H1 (cell line): Measurements from ENCODE around the gene SYTL1. TPM values are rescaled to one million over a fixed set of nuclear protein-coding genes. Genes with fewer than 3 reads are reported as not detected.
A peak's percentile ranks its signal among the peaks of the same experiment; 100 is the strongest.

Experiments used
- CTCF ChIA-PET: fragments of 300-600 bp; sonication (Branson Sonifier 250); formaldehyde crosslinking; loops from one replicate; lab custom pipeline; 2021; ENCODE audit not compliant: partially characterized antibody; lab: Charles Lee
- POLR2A ChIA-PET: fragments of 300-600 bp; sonication (Branson Sonifier 250); formaldehyde crosslinking; loops from one replicate; lab custom pipeline; 2021; ENCODE audit warnings: inconsistent platforms; ENCODE audit not compliant: partially characterized antibody; lab: Charles Lee
- DNase-seq, 2 experiments: peaks; one replicate each; pipeline versions ENCODE4 v3.0.0 to v3.0.0-alpha.2; 2010 to 2022; ENCODE audit warnings: low spot score in 2 of 2, low read depth in 1 of 2, mixed read lengths in 1 of 2
- FAIRE-seq: peaks from 2 replicates; lab custom pipeline; 2011; peaks lifted over from hg19 to GRCh38; lab: Jason Lieb, UNC
- H2AFZ ChIP-seq: 2 replicates; pipeline ENCODE4 v1.8.1; 2012; ENCODE audit warnings: low read length, inconsistent platforms
- H2AK5ac ChIP-seq: 2 replicates; pipeline ENCODE4 v1.6.1; 2013; ENCODE audit warnings: low read depth, low read length
- H2BK120ac ChIP-seq: replicated peaks from 2 replicates; pipeline ENCODE3; 2013; ENCODE audit warnings: low read depth, low read length, inconsistent platforms
- H2BK12ac ChIP-seq: 2 replicates; pipeline ENCODE4 v1.6.1; 2013; ENCODE audit warnings: low read depth, low read length
- H2BK15ac ChIP-seq: 2 replicates; pipeline ENCODE4 v1.6.1; 2013; ENCODE audit warnings: low read length
- H2BK20ac ChIP-seq: 2 replicates; pipeline ENCODE4 v1.6.1; 2013; ENCODE audit warnings: low read length
- H2BK5ac ChIP-seq: 2 replicates; pipeline ENCODE4 v1.6.1; 2013; ENCODE audit warnings: low read depth, low read length
- H3K14ac ChIP-seq: 2 replicates; pipeline ENCODE4 v1.6.1; 2013; ENCODE audit warnings: inconsistent platforms; ENCODE audit not compliant: insufficient read length
- H3K18ac ChIP-seq: 2 replicates; pipeline ENCODE4 v1.6.1; 2013; ENCODE audit warnings: low read length; ENCODE audit errors: extremely low read depth
- H3K23ac ChIP-seq: 2 replicates; pipeline ENCODE4 v1.6.1; 2013; ENCODE audit warnings: inconsistent platforms; ENCODE audit not compliant: insufficient read length
- H3K23me2 ChIP-seq: 2 replicates; pipeline ENCODE4 v1.6.1; 2013; ENCODE audit warnings: low read depth, low read length
- H3K27ac ChIP-seq: 2 replicates; pipeline ENCODE4 v1.6.1; 2011; ENCODE audit warnings: low read depth, low read length, inconsistent platforms
- H3K27me3 ChIP-seq, 4 experiments: replicated peaks in 1 of 4; 1 replicate in 1 of 4; 2 replicates in 3 of 4; pipeline versions ENCODE4 v1.6.1 to v1.8.1; 2011 to 2013; ENCODE audit warnings: low read length in 3 of 4, mild to moderate bottlenecking in 3 of 4, inconsistent platforms in 2 of 4, mixed read lengths in 2 of 4, moderate library complexity in 1 of 4; ENCODE audit not compliant: control insufficient read depth in 3 of 4, insufficient read depth in 3 of 4; ENCODE audit errors: extremely low read depth in 1 of 4
- H3K36me3 ChIP-seq, 4 experiments: 2 replicates each; pipeline versions ENCODE4 v1.6.1 to v1.8.1; 2011 to 2013; ENCODE audit warnings: mild to moderate bottlenecking in 4 of 4, low read length in 3 of 4, moderate library complexity in 2 of 4, control low read depth in 1 of 4, inconsistent platforms in 1 of 4; ENCODE audit not compliant: insufficient read depth in 4 of 4, control insufficient read depth in 2 of 4
- H3K4ac ChIP-seq: replicated peaks from 2 replicates; pipeline ENCODE3; 2013; ENCODE audit warnings: low read length, low read depth, mixed read lengths, inconsistent platforms; ENCODE audit not compliant: insufficient read length
- H3K4me1 ChIP-seq, 4 experiments: replicated peaks in 1 of 4; 1 replicate in 1 of 4; 2 replicates in 3 of 4; pipeline versions ENCODE4 v1.6.1 to v1.8.1; 2011 to 2013; ENCODE audit warnings: low read length in 3 of 4, inconsistent platforms in 2 of 4, mixed read lengths in 1 of 4; ENCODE audit not compliant: insufficient read depth in 4 of 4, control insufficient read depth in 3 of 4
- H3K4me2 ChIP-seq, 2 experiments: 2 replicates each; pipeline versions ENCODE4 v1.6.1 to v1.8.1; 2011 to 2013; ENCODE audit warnings: low read depth in 2 of 2, low read length in 2 of 2, control low read depth in 1 of 2, inconsistent platforms in 1 of 2, mild to moderate bottlenecking in 1 of 2; ENCODE audit not compliant: insufficient read depth in 1 of 2
- H3K4me3 ChIP-seq, 4 experiments: fragments of 200-600, 300-600 bp in 1 of 4; sonication (generic), shearing (Covaris generic), sonication (Bioruptor Twin) in 1 of 4; 2 replicates each; pipeline versions ENCODE4 v1.5.1 to v1.8.1; 2011 to 2016; ENCODE audit warnings: low read length in 4 of 4, low read depth in 3 of 4, control low read depth in 2 of 4, inconsistent platforms in 2 of 4, mild to moderate bottlenecking in 2 of 4, mixed read lengths in 1 of 4, moderate library complexity in 1 of 4; ENCODE audit not compliant: insufficient read depth in 2 of 4; ENCODE audit errors: extremely low read depth in 1 of 4
- H3K56ac ChIP-seq: replicated peaks from 2 replicates; pipeline ENCODE3; 2013; ENCODE audit warnings: low read depth, mild to moderate bottlenecking, mixed read lengths, low read length, inconsistent platforms; ENCODE audit not compliant: insufficient read length
- H3K79me1 ChIP-seq: 2 replicates; pipeline ENCODE4 v1.6.1; 2013; ENCODE audit warnings: low read depth, low read length, control low read depth
- H3K79me2 ChIP-seq, 2 experiments: 2 replicates each; pipeline versions ENCODE4 v1.6.1 to v1.8.1; 2012 to 2013; ENCODE audit warnings: low read length in 2 of 2, mild to moderate bottlenecking in 2 of 2, inconsistent platforms in 1 of 2; ENCODE audit not compliant: insufficient read depth in 2 of 2, control insufficient read depth in 1 of 2
- H3K9ac ChIP-seq, 4 experiments: replicated peaks in 1 of 4; 1 replicate in 1 of 4; 2 replicates in 3 of 4; pipeline versions ENCODE4 v1.6.1 to v1.8.1; 2011 to 2013; ENCODE audit warnings: low read depth in 3 of 4, low read length in 3 of 4, control low read depth in 2 of 4, mild to moderate bottlenecking in 2 of 4, moderate library complexity in 2 of 4, inconsistent platforms in 1 of 4; ENCODE audit errors: extremely low read depth in 1 of 4
- H3K9me3 ChIP-seq, 2 experiments: 2 replicates each; pipeline versions ENCODE4 v1.6.1 to v1.8.1; 2012 to 2013; ENCODE audit warnings: mild to moderate bottlenecking in 2 of 2, moderate library complexity in 2 of 2, control low read depth in 1 of 2, inconsistent platforms in 1 of 2, low read depth in 1 of 2, low read length in 1 of 2, mixed read lengths in 1 of 2; ENCODE audit not compliant: insufficient read depth in 2 of 2
- H4K20me1 ChIP-seq, 2 experiments: replicated peaks in 1 of 2; 2 replicates each; pipeline versions ENCODE3 to v1.8.1; 2011 to 2013; ENCODE audit warnings: inconsistent platforms in 2 of 2, low read length in 2 of 2, mild to moderate bottlenecking in 1 of 2; ENCODE audit not compliant: insufficient read depth in 2 of 2, control insufficient read depth in 1 of 2
- H4K5ac ChIP-seq: 2 replicates; pipeline ENCODE4 v1.6.1; 2013; ENCODE audit warnings: low read length, low read depth, mixed read lengths, inconsistent platforms; ENCODE audit not compliant: insufficient read length
- H4K8ac ChIP-seq: 2 replicates; pipeline ENCODE4 v1.8.0; 2013; ENCODE audit warnings: mild to moderate bottlenecking, moderate library complexity, low read length, inconsistent platforms; ENCODE audit not compliant: insufficient read depth; ENCODE audit errors: extremely low read depth
- H4K91ac ChIP-seq: replicated peaks from 2 replicates; pipeline ENCODE3; 2013; ENCODE audit warnings: low read length, mixed read lengths, inconsistent platforms; ENCODE audit not compliant: insufficient read length
- ATF3 ChIP-seq: IDR thresholded peaks from 2 replicates; pipeline ENCODE4 v1.6.1; 2011; ENCODE audit warnings: low read depth, mild to moderate bottlenecking, low read length; ENCODE audit not compliant: insufficient read depth
- CBX5 ChIP-seq: fragments of 300-800, 300-1000 bp; sonication (generic); IDR thresholded peaks from 2 replicates; pipeline ENCODE4 v1.7.1; 2016; ENCODE audit warnings: antibody characterized with exemption, low read length, low read depth
- CREB1 ChIP-seq: IDR thresholded peaks from 2 replicates; pipeline ENCODE4 v1.6.1; 2012; ENCODE audit warnings: inconsistent platforms
- CTCF ChIP-seq, 3 experiments: IDR thresholded peaks; 1 replicate in 2 of 3; 2 replicates in 1 of 3; pipeline versions ENCODE4 v1.5.1 to v1.6.1; 2011; ENCODE audit warnings: low read length in 3 of 3, mild to moderate bottlenecking in 3 of 3, inconsistent platforms in 2 of 3, low read depth in 1 of 3, moderate library complexity in 1 of 3; ENCODE audit not compliant: insufficient read depth in 1 of 3; ENCODE audit errors: control extremely low read depth in 1 of 3
- EGR1 ChIP-seq: IDR thresholded peaks from 2 replicates; pipeline ENCODE4 v1.6.1; 2011; ENCODE audit warnings: low read depth, low read length, borderline replicate concordance
- NRF1 ChIP-seq: IDR thresholded peaks from 2 replicates; pipeline ENCODE4 v1.6.1; 2011; ENCODE audit warnings: mild to moderate bottlenecking, low read depth, low read length, improper control_type of control experiment
- PHF8 ChIP-seq: fragments of 200-600 bp; sonication (generic); conservative IDR thresholded peaks from 2 replicates; pipeline ENCODE4 v1.7.1; 2012; ENCODE audit warnings: low read depth, mild to moderate bottlenecking, inconsistent platforms, low read length, moderate library complexity
- SIN3A ChIP-seq, 2 experiments: IDR thresholded peaks in 1 of 2; conservative IDR thresholded peaks in 1 of 2; 2 replicates each; pipeline ENCODE4 v1.6.1; 2011 to 2012; ENCODE audit warnings: low read length in 2 of 2, improper control_type of control experiment in 1 of 2, low read depth in 1 of 2, mild to moderate bottlenecking in 1 of 2
- SIRT6 ChIP-seq: IDR thresholded peaks from one replicate; pipeline ENCODE4 v1.7.1; 2012; ENCODE audit warnings: low read length, inconsistent platforms
- WGBS, 2 experiments: shearing (Covaris generic) in 1 of 2; methylation state at CpG; one replicate each; pipeline versions ENCODE4 v1.1.6 to v1.1.7; 2013 to 2015; ENCODE audit warnings: low lambda C conversion rate in 2 of 2, mixed read lengths in 2 of 2, inconsistent platforms in 1 of 2, low coverage in 1 of 2, missing lambda C conversion rate in 1 of 2; ENCODE audit not compliant: insufficient replicate concordance in 2 of 2, insufficient coverage in 1 of 2, insufficient read length in 1 of 2; ENCODE audit errors: extremely low coverage in 1 of 2, missing lambda C conversion rate in 1 of 2; 5-methylcytosine and 5-hydroxymethylcytosine counted together
- polyA plus RNA-seq, 7 experiments: library from polyadenylated mRNA; depleted of rRNA in 3 of 7; stranded (reverse) in 5 of 7; unstranded in 2 of 7; fragments of >200 nt in 5 of 7; fragments of 200-250 nt in 2 of 7; gene quantifications; 1 replicate in 5 of 7; 2 replicates in 1 of 7; 4 replicates in 1 of 7; pipeline versions ENCODE4 v1.2.1 to v1.2.3, GENCODE V29; 2011 to 2013; ENCODE audit warnings: missing spikeins in 2 of 7, mixed read lengths in 2 of 7
- total RNA-seq: library from RNA; stranded (reverse); fragmentation: NEBNext Ultra II Directional; extraction: Animal tissue kit (Norgen Biotek cat#: 25700); gene quantifications from 2 replicates; pipeline ENCODE4 v1.2.1, GENCODE V29; 2021

The SYTL1 gene
- total and polyA plus RNA-seq, 2 of the 8 experiments (the other 6 are each of a cell fraction or from before 2014, with no cell fraction given): 6.4 to 19.5 TPM

GRCh38 chr1:27366113-27366410 is 24.2 kb downstream of the SYTL1 start:
- Histone ChIP-seq H3K79me1 (no peaks in the 10 kb centered on the region), H2BK120ac (no peak overlapping the region), H3K4me3 (peak overlapping the region; percentile 62 to 71 (median 64)), H3K27ac (peak overlapping the region; percentile 27; the same call in 1 of the 2 replicates), H4K91ac (no peak overlapping the region), H2BK20ac (no peak overlapping the region), H3K18ac (no peak overlapping the region), H3K4ac (no peak overlapping the region), H3K23me2 (peaks cover 2% of the 10 kb centered on the region; the same call in 1 of the 2 replicates), H3K36me3 (no peaks in the 10 kb centered on the region), H2AK5ac (no peak overlapping the region), H3K27me3 (peaks cover 2 to 10% (median 6%) of the 10 kb centered on the region in 4 experiments; a peak in 6 of 7 replicates), H4K5ac (peak overlapping the region; percentile 28), H2AFZ (peak overlapping the region; percentile 41; the same call in 1 of the 2 replicates), H3K4me1 (peaks cover 3 to 18% (median 7%) of the 10 kb centered on the region in 4 experiments), H2BK15ac (no peak overlapping the region), H2BK12ac (no peak overlapping the region), H4K20me1 (peaks cover 0 to 2% of the 10 kb centered on the region in 2 experiments), H4K8ac (peak overlapping the region; percentile 12; the same call in 1 of the 2 replicates), H3K9me3 (no peaks in the 10 kb centered on the region), H2BK5ac (no peak overlapping the region), H3K23ac (no peak overlapping the region), H3K14ac (no peak overlapping the region), H3K9ac (peak overlapping the region in 3 of 4 experiments; percentile 45 to 73 (median 55); a peak in 5 of 7 replicates), H3K79me2 (no peaks in the 10 kb centered on the region), H3K4me2 (peak overlapping the region; percentile 85 to 97), H3K56ac (no peak overlapping the region)
- 4% methylated on average over 22 of the region's 30 CpGs; no CpG with 5 or more reads in 1 of the 2 experiments for WGBS, 2 experiments
- DNase-seq (peak in 1 of 2 experiments; percentile 91), FAIRE-seq (no peak)
- ChIA-PET CTCF (interaction anchor here (0.8 to 28.8 kb wide), 18 partner anchors 10 to 241 kb away, joined by 3 to 625 read pairs (median 8); partner anchors contain the start of genes CD164L2, FCN3, GPR3 and SYTL1), POLR2A (interaction anchor here (0.8 to 10.3 kb wide), 12 partner anchors 13 to 334 kb away, joined by 3 to 101 read pairs (median 4); partner anchors contain the start of gene CD164L2)
- TF ChIP-seq CBX5 (no peak), EGR1 (peak; percentile 90), CTCF (IDR thresholded peaks at IDR 0.05; ENCODE audit: control extremely low read depth in 1 of 3, insufficient read depth in 1 of 3, low read depth in 1 of 3, low read length in 3 of 3) (no peak), SIRT6 (no peak), PHF8 (peak; percentile 51; the same call in 1 of the 2 replicates), ATF3 (no peak), CREB1 (peak; percentile 33; the same call in 1 of the 2 replicates), NRF1 (peak; percentile 15; the same call in 1 of the 2 replicates), SIN3A (conservative IDR thresholded peaks at IDR 0.05 in 1 of 2, IDR thresholded peaks at IDR 0.05 in 1 of 2; ENCODE audit: low read depth in 1 of 2, low read length in 2 of 2) (peak in 1 of 2 experiments; percentile 15; a peak in 1 of 4 replicates)
